Measurements from ENCODE around the gene PRKCQ.

DNA sequence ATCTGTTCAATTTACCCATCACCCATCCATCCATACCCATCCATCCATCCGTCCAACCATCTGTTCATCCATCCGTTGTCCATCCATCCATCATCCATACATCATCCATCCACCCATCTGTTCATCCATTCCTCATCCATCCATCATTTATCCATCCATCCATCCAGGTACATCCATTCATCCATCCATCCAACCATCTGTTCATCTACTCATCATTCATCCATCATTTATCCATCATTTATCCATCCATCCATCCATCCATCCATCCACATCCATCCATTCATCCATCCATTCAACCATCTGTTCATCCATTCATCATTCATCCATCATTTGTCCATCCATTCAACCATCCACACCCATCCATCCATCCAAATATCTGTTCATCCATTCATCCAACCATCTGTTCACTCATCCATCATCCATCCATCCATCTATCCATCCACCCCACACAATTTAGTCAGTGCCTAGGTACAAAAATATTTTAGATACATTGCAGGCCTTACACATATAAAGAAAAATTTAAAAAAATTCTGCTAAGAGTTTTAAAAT is 119.1 kb downstream of the PRKCQ start:
- TF ChIP-seq, protein P1, sequence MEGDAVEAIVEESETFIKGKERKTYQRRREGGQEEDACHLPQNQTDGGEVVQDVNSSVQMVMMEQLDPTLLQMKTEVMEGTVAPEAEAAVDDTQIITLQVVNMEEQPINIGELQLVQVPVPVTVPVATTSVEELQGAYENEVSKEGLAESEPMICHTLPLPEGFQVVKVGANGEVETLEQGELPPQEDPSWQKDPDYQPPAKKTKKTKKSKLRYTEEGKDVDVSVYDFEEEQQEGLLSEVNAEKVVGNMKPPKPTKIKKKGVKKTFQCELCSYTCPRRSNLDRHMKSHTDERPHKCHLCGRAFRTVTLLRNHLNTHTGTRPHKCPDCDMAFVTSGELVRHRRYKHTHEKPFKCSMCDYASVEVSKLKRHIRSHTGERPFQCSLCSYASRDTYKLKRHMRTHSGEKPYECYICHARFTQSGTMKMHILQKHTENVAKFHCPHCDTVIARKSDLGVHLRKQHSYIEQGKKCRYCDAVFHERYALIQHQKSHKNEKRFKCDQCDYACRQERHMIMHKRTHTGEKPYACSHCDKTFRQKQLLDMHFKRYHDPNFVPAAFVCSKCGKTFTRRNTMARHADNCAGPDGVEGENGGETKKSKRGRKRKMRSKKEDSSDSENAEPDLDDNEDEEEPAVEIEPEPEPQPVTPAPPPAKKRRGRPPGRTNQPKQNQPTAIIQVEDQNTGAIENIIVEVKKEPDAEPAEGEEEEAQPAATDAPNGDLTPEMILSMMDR (conservative IDR thresholded peaks at IDR 0.05; ENCODE audit: low read depth, low read length): no peak
- TF ChIP-seq POLR2A (IDR thresholded peaks at IDR 0.05; ENCODE audit: low read depth, low read length) (no peak), BHLHE40 (IDR thresholded peaks at IDR 0.05; ENCODE audit: low read depth, low read length) (no peak)
